Measurements from ENCODE around the gene LNPEP. TPM values are rescaled to one million over a fixed set of nuclear protein-coding genes. Genes with fewer than 3 reads are reported as not detected.

Gene LNPEP
- polyA plus RNA-seq, 3 donors from 2014 or later = 33.2 to 80.4 (median 39.9) TPM

GRCh38 chr5:96973532-96974401 lies 37.9 kb downstream of the LNPEP start:
- peak in 1 of 3 donors; percentile 23 for DNase-seq
- Mint-ChIP-seq H3K27me3 (ENCODE audit: low read depth in 3 of 3) (peaks cover 0 to under 1% (median 0%) of the 10 kb centered on the region in 3 donors), H3K4me3 (peak overlapping the region; percentile 74 to 85 (median 80)), H3K4me1 (peaks cover 80 to 100% of the 10 kb centered on the region in 2 donors), H3K36me3 (no peaks in the 10 kb centered on the region), H3K9me3 (no peaks in the 10 kb centered on the region), H3K27ac (peak overlapping the region; percentile 53 to 91 (median 84))

GRCh38 chr5:96975656-96976055 lies 39.8 kb downstream of the LNPEP start:
- H3K27me3 Mint-ChIP-seq (ENCODE audit: low read depth in 3 of 3) = no peaks in the 10 kb centered on the region
- H3K4me1 Mint-ChIP-seq = peaks cover 69 to 99% of the 10 kb centered on the region in 2 donors
- peaks cover 3 to 16% (median 9%) of the 10 kb centered on the region in 3 donors for H3K36me3 Mint-ChIP-seq
- H3K9me3 Mint-ChIP-seq = no peaks in the 10 kb centered on the region
- H3K27ac Mint-ChIP-seq = peak overlapping the region in 3 of 6 donors; percentile 5 to 46 (median 19)
- DNase-seq = no peak
- no peak overlapping the region for H3K4me3 Mint-ChIP-seq

- DNase-seq = no peak
- no peak overlapping the region for H3K4me3 Mint-ChIP-seq
- H3K4me1 Mint-ChIP-seq = peaks cover 61 to 99% of the 10 kb centered on the region in 2 donors
- H3K27me3 Mint-ChIP-seq (ENCODE audit: low read depth in 3 of 3) = no peaks in the 10 kb centered on the region
- peaks cover 3 to 20% (median 12%) of the 10 kb centered on the region in 3 donors for H3K36me3 Mint-ChIP-seq
- H3K27ac Mint-ChIP-seq = peak overlapping the region in 2 of 6 donors; percentile 55 to 83
- no peaks in the 10 kb centered on the region for H3K9me3 Mint-ChIP-seq
Observed at GRCh38 chr5:96977228-96977627, 41.3 kb downstream of the LNPEP start.

GRCh38 chr5:96978812-96979449 lies 43.1 kb downstream of the LNPEP start:
- peaks cover 59 to 99% of the 10 kb centered on the region in 2 donors for H3K4me1 Mint-ChIP-seq
- H3K4me3 Mint-ChIP-seq = no peak overlapping the region
- no peaks in the 10 kb centered on the region for H3K9me3 Mint-ChIP-seq
- peaks cover 3 to 20% (median 12%) of the 10 kb centered on the region in 3 donors for H3K36me3 Mint-ChIP-seq
- H3K27ac Mint-ChIP-seq = peak overlapping the region in 4 of 6 donors; percentile 20 to 76 (median 36)
- H3K27me3 Mint-ChIP-seq (ENCODE audit: low read depth in 3 of 3) = no peaks in the 10 kb centered on the region
- no peak for DNase-seq

- peak overlapping the region in 5 of 6 donors; percentile 2 to 76 (median 47) for H3K27ac Mint-ChIP-seq
- DNase-seq = no peak
- H3K27me3 Mint-ChIP-seq (ENCODE audit: low read depth in 3 of 3) = peaks cover 0 to 2% (median 0%) of the 10 kb centered on the region in 3 donors
- H3K9me3 Mint-ChIP-seq = no peaks in the 10 kb centered on the region
- peaks cover 5 to 30% (median 7%) of the 10 kb centered on the region in 3 donors for H3K36me3 Mint-ChIP-seq
- H3K4me1 Mint-ChIP-seq = peaks cover 47 to 87% of the 10 kb centered on the region in 2 donors
- H3K4me3 Mint-ChIP-seq = peak overlapping the region in 1 of 5 donors; percentile 16
Observed at GRCh38 chr5:96984506-96985192, 48.8 kb downstream of the LNPEP start.

- Mint-ChIP-seq H3K9me3 (peaks cover 0 to under 1% (median 0%) of the 10 kb centered on the region in 6 donors), H3K27ac (peak overlapping the region in 3 of 6 donors; percentile 17 to 65 (median 49)), H3K36me3 (peaks cover 6 to 34% (median 12%) of the 10 kb centered on the region in 3 donors), H3K4me3 (no peak overlapping the region), H3K4me1 (peaks cover 55 to 86% of the 10 kb centered on the region in 2 donors), H3K27me3 (ENCODE audit: low read depth in 3 of 3) (peaks cover 0 to 2% (median 0%) of the 10 kb centered on the region in 3 donors)
- no peak for DNase-seq
Observed at GRCh38 chr5:96986450-96986849, 50.6 kb downstream of the LNPEP start.

- H3K36me3 Mint-ChIP-seq = peaks cover 9 to 56% (median 21%) of the 10 kb centered on the region in 3 donors
- H3K27me3 Mint-ChIP-seq (ENCODE audit: low read depth in 3 of 3) = peaks cover 0 to 2% (median 0%) of the 10 kb centered on the region in 3 donors
- peak overlapping the region in 4 of 6 donors; percentile 10 to 62 (median 36) for H3K27ac Mint-ChIP-seq
- no peak for DNase-seq
- peaks cover 0 to 2% (median 0%) of the 10 kb centered on the region in 6 donors for H3K9me3 Mint-ChIP-seq
- H3K4me3 Mint-ChIP-seq = no peak overlapping the region
- H3K4me1 Mint-ChIP-seq = peaks cover 41 to 85% of the 10 kb centered on the region in 2 donors
Observed at GRCh38 chr5:96990102-96990501, 54.2 kb downstream of the LNPEP start.

GRCh38 chr5:96991708-96992107 lies 55.8 kb downstream of the LNPEP start:
- H3K27me3 Mint-ChIP-seq (ENCODE audit: low read depth in 3 of 3) = peaks cover 0 to 2% (median 2%) of the 10 kb centered on the region in 3 donors
- peaks cover 41 to 77% of the 10 kb centered on the region in 2 donors for H3K4me1 Mint-ChIP-seq
- H3K4me3 Mint-ChIP-seq = no peak overlapping the region
- H3K9me3 Mint-ChIP-seq = peaks cover 0 to 2% (median 0%) of the 10 kb centered on the region in 6 donors
- peak overlapping the region in 5 of 6 donors; percentile 30 to 76 (median 50) for H3K27ac Mint-ChIP-seq
- no peak for DNase-seq
- H3K36me3 Mint-ChIP-seq = peaks cover 12 to 58% (median 21%) of the 10 kb centered on the region in 3 donors

- no peak for DNase-seq
- H3K9me3 Mint-ChIP-seq = peaks cover 0 to 2% (median 0%) of the 10 kb centered on the region in 6 donors
- peaks cover 0 to 2% (median 0%) of the 10 kb centered on the region in 3 donors for H3K27me3 Mint-ChIP-seq (ENCODE audit: low read depth in 3 of 3)
- peaks cover 39 to 75% of the 10 kb centered on the region in 2 donors for H3K4me1 Mint-ChIP-seq
- peaks cover 18 to 54% (median 22%) of the 10 kb centered on the region in 3 donors for H3K36me3 Mint-ChIP-seq
- no peak overlapping the region for H3K4me3 Mint-ChIP-seq
- peak overlapping the region; percentile 29 to 83 (median 55) for H3K27ac Mint-ChIP-seq
Observed at GRCh38 chr5:96993760-96994159, 57.9 kb downstream of the LNPEP start.

GRCh38 chr5:96994493-96994892 lies 58.6 kb downstream of the LNPEP start:
- H3K27me3 Mint-ChIP-seq (ENCODE audit: low read depth in 3 of 3) = peaks cover 0 to 2% (median 0%) of the 10 kb centered on the region in 3 donors
- H3K27ac Mint-ChIP-seq = peak overlapping the region; percentile 61 to 86 (median 73)
- H3K4me1 Mint-ChIP-seq = peaks cover 43 to 78% of the 10 kb centered on the region in 2 donors
- peaks cover 0 to 2% (median 0%) of the 10 kb centered on the region in 6 donors for H3K9me3 Mint-ChIP-seq
- peaks cover 23 to 56% (median 23%) of the 10 kb centered on the region in 3 donors for H3K36me3 Mint-ChIP-seq
- H3K4me3 Mint-ChIP-seq = no peak overlapping the region
- no peak for DNase-seq

- H3K27ac Mint-ChIP-seq = peak overlapping the region; percentile 52 to 86 (median 74)
- H3K9me3 Mint-ChIP-seq = peaks cover 0 to 2% (median 0%) of the 10 kb centered on the region in 6 donors
- peaks cover 37 to 69% of the 10 kb centered on the region in 2 donors for H3K4me1 Mint-ChIP-seq
- no peak for DNase-seq
- peak overlapping the region in 1 of 5 donors; percentile 19 for H3K4me3 Mint-ChIP-seq
- H3K27me3 Mint-ChIP-seq (ENCODE audit: low read depth in 3 of 3) = peaks cover 0 to 2% (median 0%) of the 10 kb centered on the region in 3 donors
- H3K36me3 Mint-ChIP-seq = peaks cover 23 to 48% (median 23%) of the 10 kb centered on the region in 3 donors
Observed at GRCh38 chr5:96995419-96995818, 59.5 kb downstream of the LNPEP start.

GRCh38 chr5:96997265-96997859 lies 61.5 kb downstream of the LNPEP start:
- H3K4me3 Mint-ChIP-seq = no peak overlapping the region
- H3K27ac Mint-ChIP-seq = peak overlapping the region in 5 of 6 donors; percentile 33 to 46 (median 36)
- no peaks in the 10 kb centered on the region for H3K9me3 Mint-ChIP-seq
- DNase-seq = no peak
- peaks cover 30 to 52% of the 10 kb centered on the region in 2 donors for H3K4me1 Mint-ChIP-seq
- peaks cover 0 to 2% (median 0%) of the 10 kb centered on the region in 3 donors for H3K27me3 Mint-ChIP-seq (ENCODE audit: low read depth in 3 of 3)
- H3K36me3 Mint-ChIP-seq = peaks cover 12 to 28% (median 19%) of the 10 kb centered on the region in 3 donors

Measured in immature natural killer cell (primary cell).